ENCODE results near the gene PPM1H.
A peak's percentile ranks its signal among the peaks of the same experiment; 100 is the strongest.

PPM1H gene

DNA sequence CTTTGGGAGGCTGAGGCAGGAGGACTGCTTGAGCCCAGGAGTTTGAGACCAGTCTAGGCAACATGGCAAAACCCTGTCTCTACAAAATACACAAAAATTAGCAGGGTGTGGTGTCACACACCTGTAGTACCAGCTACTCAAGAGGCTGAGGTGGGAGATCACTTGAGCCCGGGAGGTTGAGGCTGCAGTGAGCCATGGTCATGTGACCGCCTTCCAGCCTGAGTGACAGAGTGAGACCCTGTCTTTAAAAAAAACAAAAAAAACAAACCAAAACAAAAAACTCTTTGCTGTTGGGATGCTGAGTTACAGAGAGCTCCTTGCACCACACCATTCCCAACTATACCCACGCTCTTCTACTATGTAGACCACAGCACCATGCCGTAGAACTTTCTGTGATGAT lies 221.2 kb downstream of the PPM1H start:
- DNase-seq (ENCODE audit: low spot score): no peak

DNA sequence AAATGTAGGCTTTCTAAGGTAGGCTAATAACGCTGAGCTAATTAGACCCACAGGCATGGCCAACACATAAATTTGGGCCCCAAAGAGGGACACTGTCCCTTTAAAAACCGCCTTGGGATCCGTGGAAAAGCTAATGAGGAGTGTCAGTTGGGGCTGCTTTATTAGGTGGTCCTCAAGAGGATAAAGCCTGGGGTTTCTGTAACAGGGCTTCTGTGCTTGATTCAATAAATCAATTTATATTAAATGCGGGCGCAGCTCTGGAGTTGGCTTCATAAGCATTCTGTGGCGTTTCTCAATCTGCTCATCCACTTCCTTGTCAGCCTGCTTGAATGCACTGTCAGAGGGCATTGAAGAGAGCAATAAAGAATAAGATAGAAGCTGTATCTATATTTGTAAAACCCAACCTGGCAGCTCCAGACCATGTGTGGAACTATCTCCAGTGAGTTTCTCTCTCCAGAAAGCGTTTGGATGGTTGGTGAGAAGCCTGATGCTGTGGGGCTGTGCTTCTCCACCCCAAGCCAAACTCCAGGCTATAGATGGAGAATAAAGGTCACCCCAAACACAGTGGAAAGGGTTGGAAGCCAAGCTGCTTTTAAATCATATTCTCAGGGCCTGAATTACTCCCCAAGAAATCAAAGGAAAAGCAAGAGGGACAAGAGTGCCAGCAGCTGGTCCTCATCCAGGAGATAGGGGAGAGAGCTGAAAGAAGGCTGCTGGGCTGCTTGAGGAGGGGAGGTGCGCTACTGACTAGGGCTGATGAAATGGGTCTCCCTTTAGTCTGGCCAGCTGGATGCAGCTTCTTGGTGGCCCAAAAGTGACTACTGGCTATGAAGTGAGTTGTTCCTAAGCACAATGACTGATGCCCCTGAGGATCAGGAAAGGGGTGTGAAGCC lies 222.0 kb downstream of the PPM1H start:
- DNase-seq (ENCODE audit: low spot score): no peak

DNA sequence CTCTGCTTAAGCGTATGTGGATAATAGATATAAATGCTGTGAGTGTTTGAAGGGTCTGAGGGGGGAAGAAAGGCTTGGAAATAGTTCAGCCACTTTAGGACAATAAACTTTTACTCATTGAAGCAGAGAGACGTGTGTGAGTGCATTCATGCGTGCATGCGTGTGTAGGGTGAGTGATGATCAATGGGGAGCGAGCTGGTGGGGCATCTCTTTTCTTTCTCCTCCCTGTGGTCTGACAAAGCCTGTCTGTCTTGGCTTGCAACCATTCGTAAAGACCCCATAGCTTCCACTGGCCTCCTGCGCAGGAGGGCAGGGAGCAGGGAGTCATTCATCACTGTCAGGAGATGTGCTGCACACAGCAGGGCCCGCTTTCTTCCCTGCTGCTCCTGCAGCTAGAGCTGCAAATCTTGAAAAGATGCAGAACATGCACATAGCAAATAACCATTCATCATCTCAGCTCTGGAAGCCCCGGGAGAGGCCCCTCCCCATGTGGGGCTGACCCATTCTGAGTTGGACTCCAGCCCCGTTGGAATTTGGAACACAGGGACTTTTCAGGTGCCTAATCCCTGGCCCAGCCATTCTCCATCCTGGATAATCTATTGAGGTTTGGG lies 223.2 kb downstream of the PPM1H start:
- no peak for DNase-seq (ENCODE audit: low spot score)

DNA sequence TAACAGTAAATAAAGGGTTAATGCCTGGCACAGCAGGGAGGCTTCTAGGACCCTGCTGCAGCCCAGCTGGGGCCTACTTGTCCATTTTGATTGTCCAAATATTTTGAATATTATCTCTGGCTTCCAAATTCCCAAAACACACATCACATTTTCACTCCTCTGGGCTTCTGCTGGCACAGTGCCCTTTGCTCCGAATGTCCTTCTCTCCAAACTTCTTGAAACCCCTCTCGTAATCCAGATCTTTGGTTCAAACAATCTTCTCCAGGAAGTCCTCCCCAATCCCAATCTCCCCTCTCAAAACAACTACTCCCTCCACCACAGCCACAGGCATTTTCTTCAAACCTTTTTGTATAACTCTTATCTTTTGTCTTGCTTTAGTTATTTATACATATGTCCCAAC lies 225.6 kb downstream of the PPM1H start:
- DNase-seq (ENCODE audit: low spot score): no peak

DNA sequence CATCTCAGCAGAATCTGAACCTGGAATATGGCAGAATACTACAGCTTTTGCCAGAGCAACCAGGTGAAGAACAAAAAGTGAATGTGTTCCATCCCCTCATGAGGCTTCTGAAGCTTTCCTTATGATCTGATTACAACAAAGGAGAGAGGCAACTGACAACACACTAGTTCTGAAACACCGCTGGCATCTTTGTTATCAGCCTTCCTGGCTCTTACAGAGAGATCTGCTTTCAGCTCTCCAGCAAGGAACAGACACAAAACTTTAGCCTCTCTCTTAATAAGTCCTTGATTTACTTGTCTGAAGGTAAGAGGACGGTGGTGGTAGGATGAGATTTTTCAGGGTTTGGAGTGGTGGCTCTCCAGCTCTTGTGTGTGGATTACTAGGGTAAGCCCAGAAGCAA lies 227.0 kb downstream of the PPM1H start:
- DNase-seq (ENCODE audit: low spot score): no peak

DNA sequence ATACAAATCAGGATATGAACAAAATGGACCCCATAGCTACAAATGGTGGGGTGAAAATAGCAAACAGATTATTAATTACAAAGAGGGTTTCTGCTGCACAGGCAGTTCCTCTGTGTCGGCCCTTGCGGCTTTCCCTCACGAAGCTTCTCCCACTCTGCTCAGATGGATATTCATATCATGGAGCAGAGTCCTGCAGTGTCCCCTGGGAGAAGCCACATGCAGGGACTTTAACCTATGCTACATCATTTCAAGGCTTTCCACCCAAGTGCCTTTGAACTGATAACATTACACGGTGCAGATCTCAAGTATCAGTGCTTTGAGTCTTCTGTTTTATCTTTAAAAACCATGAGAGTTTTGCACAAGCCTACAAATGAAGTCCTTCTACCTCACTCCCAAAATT lies 229.1 kb downstream of the PPM1H start:
- no peak for DNase-seq (ENCODE audit: low spot score)

DNA sequence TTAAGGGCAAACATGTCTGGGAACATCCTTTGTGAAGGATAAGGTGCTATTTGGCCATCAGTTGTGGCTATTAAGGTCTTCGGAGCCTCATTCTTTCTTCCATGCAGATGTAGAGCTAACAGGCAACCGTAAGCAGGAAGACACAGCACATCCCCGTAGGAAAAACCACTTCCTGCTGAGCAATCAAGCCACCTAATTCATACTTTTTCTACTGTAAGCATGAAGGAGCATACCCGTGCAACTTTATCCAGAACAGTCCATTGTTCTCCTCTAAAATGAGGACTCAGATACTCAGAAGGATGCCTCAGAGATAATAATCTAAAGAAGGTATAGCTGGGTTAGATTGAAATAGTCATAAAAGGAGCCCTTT lies 232.0 kb downstream of the PPM1H start:
- no peak for DNase-seq (ENCODE audit: low spot score)

DNA sequence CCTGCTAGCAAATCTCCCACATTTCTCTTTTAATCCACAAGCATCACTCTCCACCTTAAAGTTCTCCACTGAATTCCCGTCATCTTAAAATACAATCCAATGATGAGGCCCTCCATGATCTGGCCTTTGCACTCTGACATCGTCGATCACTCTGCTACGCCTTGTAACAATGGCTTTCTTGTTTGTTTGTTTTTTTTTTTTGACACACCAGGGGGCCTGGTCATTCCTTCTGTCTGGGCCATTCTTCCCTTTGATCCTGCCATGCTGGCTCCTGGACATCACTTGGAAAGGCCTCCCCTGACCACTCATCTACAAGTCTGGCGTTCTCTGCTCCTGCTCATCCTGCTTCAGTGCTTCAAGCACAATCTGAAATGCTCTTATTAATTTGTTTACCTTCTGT lies 233.5 kb downstream of the PPM1H start:
- no peak for DNase-seq (ENCODE audit: low spot score)

DNA sequence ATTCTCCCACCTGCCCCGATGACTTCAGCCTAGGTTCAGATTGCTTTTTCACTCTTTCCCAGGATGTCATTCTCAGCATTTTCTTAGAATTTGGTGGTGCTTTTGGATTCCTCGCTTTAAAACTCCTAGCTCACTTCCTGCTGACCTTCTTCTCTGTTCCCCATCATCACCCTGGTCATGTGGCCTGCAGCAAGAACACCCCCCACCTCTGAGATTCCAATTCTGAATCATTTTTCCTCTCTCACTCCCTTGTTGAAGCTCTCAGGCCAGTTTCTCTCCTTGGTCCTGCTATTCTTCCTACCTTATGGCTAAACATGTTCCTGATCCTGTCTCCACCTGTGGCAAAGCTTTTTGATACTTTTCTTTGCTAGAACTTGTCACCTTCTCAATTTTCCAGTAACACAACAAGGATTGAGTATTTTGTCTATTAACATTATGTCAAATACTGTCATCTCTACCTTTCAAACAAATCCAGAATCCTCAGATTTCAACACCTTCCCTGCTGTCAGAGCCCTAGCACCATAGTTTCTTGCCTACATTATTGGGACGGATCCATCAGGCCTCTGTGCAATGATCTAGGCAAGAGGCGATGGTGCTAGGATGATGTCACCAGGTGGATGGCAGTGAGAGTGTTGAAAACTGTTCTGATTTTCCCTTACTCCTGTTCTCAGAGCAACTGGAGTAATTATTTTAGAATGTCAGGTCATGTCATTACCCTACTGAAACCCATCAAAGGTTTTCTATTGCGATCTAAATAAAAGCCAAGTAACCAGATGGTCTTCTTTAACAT lies 234.7 kb downstream of the PPM1H start:
- no peak for DNase-seq (ENCODE audit: low spot score)

DNA sequence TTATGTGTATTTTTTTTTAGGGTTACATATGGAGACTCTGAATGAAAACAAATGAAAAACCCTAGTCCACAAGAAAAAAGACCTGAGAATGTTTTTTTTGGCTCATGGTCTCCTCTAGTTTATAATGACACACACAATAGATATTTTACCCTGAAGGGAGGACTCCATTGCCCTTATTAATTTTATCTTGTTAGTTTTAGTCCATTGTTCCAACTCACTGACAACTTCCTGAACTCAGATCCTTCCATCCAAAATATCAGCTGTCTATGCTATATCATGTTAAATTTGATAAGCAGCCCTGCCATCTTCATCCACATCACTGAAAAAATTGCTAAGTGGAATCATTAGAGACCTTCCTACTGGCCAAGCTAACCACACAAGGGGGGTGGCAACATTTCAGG lies 236.2 kb downstream of the PPM1H start:
- DNase-seq (ENCODE audit: low spot score): no peak

DNA sequence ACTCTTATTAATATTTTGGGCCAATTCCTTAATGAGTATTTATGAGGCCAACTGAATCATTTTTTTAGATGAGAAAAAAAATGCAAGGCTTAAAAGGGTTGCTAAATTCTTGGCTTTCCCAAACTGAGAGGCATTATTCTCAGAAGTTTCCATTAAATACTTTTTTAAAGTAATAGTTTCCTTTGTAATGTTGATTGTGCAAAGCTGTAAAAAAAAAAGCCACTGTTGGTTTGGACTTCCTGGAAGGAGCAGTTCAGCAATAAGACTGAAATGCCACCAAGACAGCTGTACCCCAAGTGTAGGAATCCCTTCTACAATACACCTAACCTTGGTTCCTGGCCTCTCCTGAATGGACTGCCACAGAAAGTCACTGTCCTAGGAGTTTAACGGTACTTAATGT lies 237.1 kb downstream of the PPM1H start:
- DNase-seq (ENCODE audit: low spot score): no peak

DNA sequence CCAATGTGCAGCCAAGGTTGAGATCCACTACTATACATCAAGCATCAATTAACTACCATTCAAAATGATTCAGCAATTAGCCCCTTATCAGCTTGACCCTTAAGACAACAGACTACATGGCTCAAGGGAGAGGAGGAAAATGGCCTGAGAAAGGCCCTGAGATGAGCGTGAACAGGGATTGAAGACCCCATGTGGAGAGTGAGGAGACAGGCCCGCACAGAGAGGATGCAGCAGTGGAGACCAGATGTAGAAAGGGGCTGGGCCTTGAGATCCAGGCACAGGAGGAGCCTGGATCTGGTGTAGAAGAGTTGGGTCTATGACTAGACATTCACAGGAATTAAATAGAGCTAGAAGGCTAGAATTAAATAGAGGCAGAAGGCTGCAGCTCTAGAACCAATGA lies 239.3 kb downstream of the PPM1H start:
- DNase-seq (ENCODE audit: low spot score): no peak

DNA sequence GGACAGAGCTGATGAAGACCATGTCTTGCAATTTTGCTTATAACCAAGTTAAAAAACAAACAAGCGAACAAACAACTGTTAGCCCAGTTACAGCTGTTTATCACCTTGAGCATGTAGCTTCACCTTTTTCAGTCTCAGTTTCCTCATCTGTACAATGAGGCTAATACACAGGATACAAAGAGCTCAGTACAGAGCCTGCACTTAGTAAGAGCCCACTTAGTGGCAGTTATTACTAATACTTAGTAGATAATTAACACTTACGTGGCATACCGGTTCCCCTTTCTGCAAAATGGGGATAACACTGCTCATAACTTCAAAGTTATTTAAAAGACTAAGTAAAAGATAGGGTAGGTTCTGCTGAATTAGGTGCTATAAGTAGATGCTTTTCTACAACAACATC lies 240.3 kb downstream of the PPM1H start:
- no peak for DNase-seq (ENCODE audit: low spot score)

DNA sequence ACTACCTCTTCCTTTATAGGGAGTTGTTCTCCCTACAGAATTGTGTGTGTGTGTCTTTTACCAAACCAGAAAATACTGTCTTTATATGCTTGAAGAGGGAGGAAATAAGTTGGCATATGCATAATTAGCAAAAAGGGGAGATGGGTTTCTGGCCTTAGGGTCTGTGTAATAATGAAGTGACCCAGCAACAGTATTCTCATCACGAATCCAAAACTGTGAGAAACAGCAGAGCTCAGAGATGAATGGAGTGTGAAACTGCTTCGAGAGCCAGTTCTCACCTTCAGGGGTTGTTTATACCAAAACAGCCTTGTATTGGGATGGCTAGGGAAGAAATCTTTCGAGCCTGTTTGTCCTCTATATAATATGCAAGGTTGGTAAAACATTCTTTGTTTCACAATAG lies 240.8 kb downstream of the PPM1H start:
- no peak for DNase-seq (ENCODE audit: low spot score)

DNA sequence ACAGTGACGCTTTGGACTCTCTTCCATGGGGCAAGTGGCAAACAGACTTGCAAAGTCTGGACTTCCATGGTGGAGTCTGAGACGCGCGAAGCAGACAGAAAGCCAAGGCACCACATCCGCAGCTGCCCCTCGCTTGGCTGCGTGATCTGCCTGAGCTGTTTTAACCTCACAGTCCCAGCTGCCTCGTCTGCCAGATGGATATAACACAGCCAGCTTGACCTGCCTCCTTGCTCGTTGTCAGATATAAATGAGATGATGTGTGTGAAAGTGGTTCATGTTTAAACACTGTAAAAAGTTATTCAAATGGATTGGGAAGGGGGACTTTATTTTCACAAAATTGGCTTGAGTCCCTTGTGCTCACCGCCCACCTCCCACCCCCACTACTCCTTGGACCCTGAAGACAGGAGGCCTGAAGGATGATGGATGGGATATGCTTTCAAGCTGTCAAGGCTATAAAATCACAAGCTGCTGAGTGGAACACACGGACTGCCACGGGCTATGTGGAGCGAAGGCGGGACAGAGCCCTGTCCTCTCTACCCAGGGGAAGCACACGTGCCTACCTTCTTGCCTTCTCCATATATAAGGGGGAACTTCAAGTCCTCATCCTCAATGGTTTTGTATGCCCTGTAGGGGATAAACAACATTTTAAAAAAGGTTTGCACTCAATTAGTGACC lies 241.4 kb downstream of the PPM1H start:
- no peak for DNase-seq (ENCODE audit: low spot score)

DNA sequence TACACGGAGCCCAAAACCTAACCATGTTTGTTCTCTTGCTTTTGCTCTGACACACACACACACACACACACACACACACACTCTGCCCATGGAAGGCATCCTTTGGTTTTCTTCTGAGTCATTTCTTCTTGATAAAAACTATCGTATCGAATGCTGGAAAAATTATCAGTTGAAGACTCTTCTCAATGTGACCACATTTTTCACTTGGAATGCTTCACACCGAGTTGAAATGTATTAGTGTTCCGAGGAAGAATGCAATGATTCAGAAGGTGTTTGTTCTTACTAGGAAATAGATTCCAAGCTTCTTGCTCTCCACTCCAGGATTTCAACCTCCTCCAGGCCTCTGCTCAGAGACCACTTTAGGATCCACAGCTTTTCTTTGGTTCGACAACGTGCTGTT lies 242.1 kb downstream of the PPM1H start:
- DNase-seq (ENCODE audit: low spot score): no peak

DNA sequence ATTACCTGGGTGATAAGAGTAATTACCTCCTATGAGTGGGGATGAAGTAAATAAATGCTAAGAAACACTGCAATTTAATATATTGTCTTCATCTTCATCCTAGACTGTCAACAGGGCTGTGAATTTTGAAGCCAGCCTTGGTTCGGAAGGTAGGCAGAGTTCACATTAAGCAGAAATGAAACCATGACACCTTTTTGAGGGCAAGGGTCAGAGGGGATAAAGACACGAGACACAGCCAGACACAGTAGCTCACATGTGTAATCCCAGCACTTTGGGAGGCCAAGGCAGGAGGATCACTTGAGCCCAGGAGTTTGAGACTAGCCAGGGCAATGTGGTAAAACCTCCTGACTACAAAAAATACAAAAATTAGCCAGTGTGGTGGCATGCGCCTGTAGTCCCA lies 243.6 kb downstream of the PPM1H start:
- no peak for DNase-seq (ENCODE audit: low spot score)

DNA sequence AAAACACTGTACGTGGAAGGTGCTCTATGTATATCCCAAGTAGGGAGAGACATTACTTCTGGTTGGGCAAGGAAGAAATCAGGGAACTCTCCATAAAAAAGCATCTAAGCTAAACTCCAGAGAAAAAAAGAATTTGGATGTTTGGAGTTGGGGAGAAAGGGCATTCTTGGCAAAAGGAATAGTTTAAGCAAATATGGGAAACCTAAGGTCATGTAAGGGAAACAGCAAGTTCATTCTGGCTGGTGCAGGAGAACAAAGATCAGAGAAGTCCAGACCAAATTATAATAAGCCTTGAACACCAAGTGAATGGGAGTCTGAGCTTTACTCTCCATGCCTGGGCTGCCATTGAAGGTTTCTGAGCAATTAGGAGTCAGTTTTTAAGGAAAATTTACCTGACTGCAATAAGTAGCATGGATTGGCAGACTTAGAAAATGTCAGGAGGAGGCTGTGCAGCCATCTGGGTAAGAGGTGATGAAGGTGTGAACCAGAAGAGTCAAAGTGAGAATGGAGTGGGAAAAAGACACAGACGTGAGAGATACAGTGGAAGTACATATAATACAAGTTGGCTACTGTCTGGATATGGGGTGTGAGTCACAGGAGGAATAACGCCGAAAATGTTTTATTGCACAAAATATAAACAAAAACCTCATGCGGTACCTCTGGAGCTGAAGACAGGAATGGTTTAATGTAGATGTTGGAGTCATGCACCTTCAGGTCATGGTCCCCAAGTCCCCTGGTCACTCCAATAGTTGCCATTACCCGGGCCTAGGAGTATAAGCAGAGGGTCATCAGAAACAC lies 245.7 kb downstream of the PPM1H start:
- peak; percentile 10 for DNase-seq (ENCODE audit: low spot score)

DNA sequence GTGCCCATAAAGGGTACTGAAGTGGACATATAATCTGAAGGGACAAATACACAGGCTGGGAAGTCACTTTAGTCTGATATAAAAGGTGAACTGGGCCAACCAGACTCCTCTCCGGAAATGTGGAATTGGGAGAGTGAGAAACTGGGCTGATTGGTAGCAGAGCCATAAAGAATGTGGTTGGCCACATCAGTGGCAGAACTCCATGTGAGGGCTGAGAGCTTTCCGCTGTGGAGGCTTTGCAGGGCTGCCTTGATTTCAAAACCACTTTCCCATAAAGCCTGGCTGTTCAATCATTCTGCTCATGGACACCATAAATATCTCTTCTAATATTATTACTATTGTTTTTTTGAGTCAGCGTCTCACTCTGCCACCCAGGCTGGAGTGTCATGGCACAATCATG lies 248.0 kb downstream of the PPM1H start:
- no peak for DNase-seq (ENCODE audit: low spot score)

DNA sequence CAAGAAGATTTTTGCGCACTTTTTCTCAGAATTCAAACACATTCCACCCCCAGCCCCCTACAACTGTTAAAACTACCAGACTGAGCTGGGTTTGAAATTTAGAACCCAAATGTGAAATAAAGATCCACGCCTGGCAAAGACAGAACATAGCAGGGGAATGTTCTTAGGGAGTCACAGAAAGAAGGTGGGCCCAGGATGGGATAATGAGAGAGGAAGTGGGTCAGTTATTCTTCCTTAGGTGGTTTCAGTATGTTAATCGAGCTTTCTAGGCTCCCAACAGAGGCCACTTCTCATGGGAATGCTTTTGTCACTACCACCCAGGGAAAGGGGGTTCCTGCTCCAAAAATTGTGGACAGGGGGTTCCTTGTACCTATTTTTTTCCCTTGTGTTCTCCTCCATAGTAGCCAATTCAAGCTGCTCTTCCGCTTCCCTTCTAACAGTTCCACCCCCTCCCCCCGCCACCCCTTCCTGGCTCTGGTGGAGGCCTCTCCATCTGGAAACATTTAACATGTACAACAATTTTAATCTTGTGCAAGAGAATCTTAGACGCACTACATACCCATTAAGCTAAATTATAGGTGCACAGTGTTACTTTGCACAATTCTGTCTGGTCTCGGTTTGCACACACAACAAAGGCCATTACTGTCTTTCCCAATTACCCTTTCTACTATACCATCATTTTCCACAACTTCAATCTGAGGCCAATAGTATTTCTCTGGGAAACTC lies 250.2 kb downstream of the PPM1H start:
- no peak for DNase-seq (ENCODE audit: low spot score)
